Measurements from ENCODE around the gene GABRR2.
"Not testable (repeated sequence)": the region's sequence is repeated elsewhere in the genome, so short reads cannot be mapped to it uniquely, and the experiment has no call there.

GABRR2 gene

GRCh38 chr6:89323511-89323971 lies 8.4 kb upstream of the GABRR2 start:
- DNase-seq = no peak

GRCh38 chr6:89321131-89321970 lies 6.3 kb upstream of the GABRR2 start:
- no peak for DNase-seq

- no peak for DNase-seq
Measured at GRCh38 chr6:89320012-89320559, 5.0 kb upstream of the GABRR2 start.

- DNase-seq = no peak
Measured at GRCh38 chr6:89317067-89317466, 2.0 kb upstream of the GABRR2 start.

GRCh38 chr6:89314692-89315091 lies 407 bp downstream of the GABRR2 start:
- DNase-seq = no peak

GRCh38 chr6:89313006-89313405 lies 2.1 kb downstream of the GABRR2 start:
- peak; percentile 1 for DNase-seq

GRCh38 chr6:89311853-89312531 lies 3.1 kb downstream of the GABRR2 start:
- DNase-seq = peak; percentile 1

GRCh38 chr6:89311530-89311852 lies 3.6 kb downstream of the GABRR2 start:
- DNase-seq = no peak

- no peak for DNase-seq
Measured at GRCh38 chr6:89310929-89311328, 4.2 kb downstream of the GABRR2 start.

- no peak for DNase-seq
Measured at GRCh38 chr6:89308525-89309395, 6.3 kb downstream of the GABRR2 start.

GRCh38 chr6:89304517-89304916 lies 10.6 kb downstream of the GABRR2 start:
- not testable (repeated sequence) for DNase-seq

- no peak for DNase-seq
Measured at GRCh38 chr6:89302936-89303335, 12.2 kb downstream of the GABRR2 start.

GRCh38 chr6:89302195-89302770 lies 12.8 kb downstream of the GABRR2 start:
- DNase-seq = no peak

- no peak for DNase-seq
Measured at GRCh38 chr6:89301586-89302194, 13.4 kb downstream of the GABRR2 start.

- DNase-seq = no peak
Measured at GRCh38 chr6:89299466-89299850, 15.6 kb downstream of the GABRR2 start.

- no peak for DNase-seq
Measured at GRCh38 chr6:89298680-89299465, 16.2 kb downstream of the GABRR2 start.

- DNase-seq = no peak
Measured at GRCh38 chr6:89297695-89298351, 17.3 kb downstream of the GABRR2 start.

GRCh38 chr6:89295981-89296380 lies 19.1 kb downstream of the GABRR2 start:
- no peak for DNase-seq

- DNase-seq = not testable (repeated sequence)
Measured at GRCh38 chr6:89295116-89295515, 20.0 kb downstream of the GABRR2 start.

- no peak for DNase-seq
Measured at GRCh38 chr6:89291256-89291819, 23.8 kb downstream of the GABRR2 start.
